Muscle of leg (tissue), 11 donors: Measurements from ENCODE around the gene SLC25A5. TPM values are rescaled to one million over a fixed set of nuclear protein-coding genes. Genes with fewer than 3 reads are reported as not detected.
A peak's percentile ranks its signal among the peaks of the same experiment; 100 is the strongest.
"Not testable (repeated sequence)": the region's sequence is repeated elsewhere in the genome, so short reads cannot be mapped to it uniquely, and the experiment has no call there.

Experiments used
- DNase-seq: peaks from one replicate; pipeline ENCODE4 v3.0.0; 2013
- H3K27ac ChIP-seq: one replicate; pipeline ENCODE4 v1.5.1; 2013; ENCODE audit warnings: mild to moderate bottlenecking, low read length, control low read depth
- H3K27me3 ChIP-seq: one replicate; pipeline ENCODE4 v1.6.1; 2013; ENCODE audit warnings: low read length; ENCODE audit not compliant: control insufficient read depth, insufficient read depth
- H3K36me3 ChIP-seq: one replicate; pipeline ENCODE4 v1.6.1; 2013; ENCODE audit warnings: low read length; ENCODE audit not compliant: control insufficient read depth, insufficient read depth
- H3K4me1 ChIP-seq: one replicate; pipeline ENCODE4 v1.6.1; 2013; ENCODE audit warnings: low read length; ENCODE audit not compliant: control insufficient read depth, insufficient read depth
- H3K4me3 ChIP-seq: one replicate; pipeline ENCODE4 v1.5.1; 2013; ENCODE audit warnings: low read length, control low read depth
- H3K9me3 ChIP-seq: replicated peaks from 2 replicates; pipeline ENCODE4 v1.6.1; 2013; ENCODE audit warnings: low read depth, low read length; ENCODE audit not compliant: control insufficient read depth
- WGBS: methylation state at CpG from one replicate; pipeline ENCODE4 v1.1.5; 2013; ENCODE audit warnings: missing lambda C conversion rate; ENCODE audit not compliant: insufficient coverage; 5-methylcytosine and 5-hydroxymethylcytosine counted together
- polyA plus RNA-seq, 8 donors: library from polyadenylated mRNA; unstranded; fragments of 120-200 nt; gene quantifications; one replicate each; pipeline versions ENCODE4 v1.2.1 to v1.2.3, GENCODE V29; 2013; ENCODE audit warnings: inconsistent platforms in 1 of 8, low replicate concordance in 1 of 8; ENCODE audit not compliant: insufficient read length in 8 of 8, insufficient read depth in 1 of 8
- total RNA-seq: library from RNA; stranded (reverse); fragments of 120-200 nt; gene quantifications from one replicate; pipeline ENCODE4 v1.2.4, GENCODE V29; 2013

The SLC25A5 gene
- total and polyA plus RNA-seq, 9 donors: 73.8 to 190 (median 175) TPM

GRCh38 chrX:119486745-119487144 lies 18.5 kb downstream of the SLC25A5 start:
- peaks cover 6% of the 10 kb centered on the region for H3K27me3 ChIP-seq
- H3K4me3 ChIP-seq: no peak overlapping the region
- H3K4me1 ChIP-seq: peaks cover 2% of the 10 kb centered on the region
- DNase-seq: no peak
- H3K9me3 ChIP-seq: no peaks in the 10 kb centered on the region
- 67% methylated on average over 7 of the region's 11 CpGs for WGBS
- H3K36me3 ChIP-seq: no peaks in the 10 kb centered on the region
- no peak overlapping the region for H3K27ac ChIP-seq

DNA sequence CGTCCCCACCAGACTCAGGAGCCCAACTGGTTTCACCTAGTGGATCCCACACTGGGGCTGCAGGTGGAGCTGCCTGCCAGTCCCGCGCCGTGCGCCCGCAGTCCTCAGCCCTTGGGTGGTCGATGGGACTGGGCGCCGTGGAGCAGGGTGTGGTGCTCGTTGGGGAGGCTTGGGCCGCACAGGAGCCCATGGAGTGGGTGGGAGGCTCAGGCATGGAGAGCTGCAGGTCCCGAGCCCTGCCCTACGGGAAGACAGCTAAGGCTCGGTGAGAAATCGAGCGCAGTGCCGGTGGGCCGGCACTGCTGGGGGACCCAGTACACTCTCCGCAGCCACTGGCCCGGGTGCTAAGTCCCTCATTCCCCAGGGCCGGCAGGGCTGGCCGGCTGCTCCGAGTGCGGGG lies 19.5 kb downstream of the SLC25A5 start:
- not testable (repeated sequence) for DNase-seq, H3K36me3 ChIP-seq, H3K27ac ChIP-seq, H3K9me3 ChIP-seq, H3K4me1 ChIP-seq, H3K4me3 ChIP-seq, H3K27me3 ChIP-seq
- WGBS: 90% methylated on average over 14 of the region's 24 CpGs

GRCh38 chrX:119488749-119489148 lies 20.5 kb downstream of the SLC25A5 start:
- H3K36me3 ChIP-seq: no peaks in the 10 kb centered on the region
- H3K27me3 ChIP-seq: no peaks in the 10 kb centered on the region
- H3K27ac ChIP-seq: no peak overlapping the region
- H3K9me3 ChIP-seq: no peaks in the 10 kb centered on the region
- 30% methylated on average over 6 of the region's 8 CpGs for WGBS
- DNase-seq: peak; percentile 44
- H3K4me1 ChIP-seq: no peaks in the 10 kb centered on the region
- no peak overlapping the region for H3K4me3 ChIP-seq

DNA sequence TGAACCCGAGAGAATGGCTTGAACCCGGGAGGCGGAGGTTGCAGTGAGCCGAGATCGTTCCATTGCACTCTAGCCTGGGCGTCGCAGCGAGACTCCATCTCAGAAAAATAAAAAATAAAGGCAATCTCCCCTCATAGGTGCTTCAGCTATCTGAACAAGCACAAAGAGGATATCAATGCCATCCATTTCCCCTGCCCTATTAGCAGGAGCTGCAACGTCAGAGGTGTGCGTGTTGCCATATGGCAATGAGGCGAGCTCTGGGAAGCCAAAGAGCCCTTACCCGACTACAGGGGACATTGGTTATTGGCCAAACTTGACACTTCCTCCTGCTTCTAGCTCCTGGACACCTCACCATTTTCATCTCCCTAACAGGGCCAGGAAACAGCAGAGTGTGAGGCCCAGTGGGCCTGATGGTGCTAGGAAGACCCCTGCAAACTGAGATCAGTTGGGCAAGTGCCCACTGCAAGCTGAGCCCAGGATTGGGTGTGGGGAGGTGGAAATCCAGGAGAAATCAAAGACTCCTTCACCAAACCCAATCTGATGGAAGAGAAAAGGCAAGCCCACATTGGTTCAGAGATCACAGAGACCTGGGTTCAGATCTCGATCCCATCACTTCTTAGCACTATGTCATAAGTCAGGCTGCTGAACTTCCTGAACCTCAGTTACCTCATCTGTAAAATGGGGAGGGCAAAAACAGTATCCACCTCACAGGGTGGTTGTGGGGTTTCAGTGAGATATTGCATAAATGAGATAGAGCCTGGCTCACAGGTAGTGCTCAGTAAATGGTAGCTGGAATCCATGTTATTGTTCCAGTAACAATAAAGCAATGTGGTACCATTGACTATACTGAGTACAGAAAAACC lies 21.2 kb downstream of the SLC25A5 start:
- no peaks in the 10 kb centered on the region for H3K9me3 ChIP-seq
- no peaks in the 10 kb centered on the region for H3K36me3 ChIP-seq
- WGBS: 84% methylated on average over 11 of the region's 13 CpGs
- H3K4me1 ChIP-seq: no peaks in the 10 kb centered on the region
- no peak for DNase-seq
- H3K4me3 ChIP-seq: no peak overlapping the region
- H3K27me3 ChIP-seq: no peaks in the 10 kb centered on the region
- no peak overlapping the region for H3K27ac ChIP-seq

GRCh38 chrX:119492463-119492862 lies 24.2 kb downstream of the SLC25A5 start:
- H3K36me3 ChIP-seq: no peaks in the 10 kb centered on the region
- H3K27ac ChIP-seq: no peak overlapping the region
- no peaks in the 10 kb centered on the region for H3K4me1 ChIP-seq
- no peaks in the 10 kb centered on the region for H3K27me3 ChIP-seq
- DNase-seq: no peak
- H3K9me3 ChIP-seq: no peaks in the 10 kb centered on the region
- no peak overlapping the region for H3K4me3 ChIP-seq
- 61% methylated on average over 2 of the region's 2 CpGs for WGBS

DNA sequence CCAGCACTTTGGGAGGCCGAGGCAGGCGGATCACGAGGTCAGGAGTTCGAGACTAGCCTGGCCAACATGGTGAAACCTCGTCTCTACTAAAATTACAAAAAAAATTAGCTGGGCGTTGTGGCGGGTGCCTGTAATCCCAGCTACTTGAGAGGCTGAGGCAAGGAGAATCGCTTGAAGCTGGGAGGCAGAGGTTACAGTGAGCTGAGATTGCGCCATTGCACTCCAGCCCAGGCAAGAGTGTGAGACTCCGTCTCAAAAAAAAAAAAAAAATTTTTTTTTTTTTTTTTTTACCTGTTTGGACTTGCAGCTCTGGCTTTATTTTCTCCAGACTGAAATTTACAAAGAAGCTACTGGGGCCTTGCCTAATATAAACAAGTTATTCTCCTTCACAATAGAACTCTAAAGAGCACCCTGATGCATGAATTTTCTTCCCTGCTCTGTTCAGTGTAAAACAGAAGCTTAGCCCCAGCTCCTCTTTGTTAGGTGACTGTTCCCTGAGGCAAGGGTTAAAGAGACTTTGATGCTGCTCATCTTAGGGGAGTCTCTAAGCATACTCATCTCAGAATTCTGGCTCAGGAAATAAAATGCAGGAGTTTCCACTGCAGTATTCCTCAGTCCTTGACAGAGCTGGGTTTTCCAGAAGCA lies 25.7 kb downstream of the SLC25A5 start:
- H3K27ac ChIP-seq, H3K4me1 ChIP-seq, H3K9me3 ChIP-seq, DNase-seq, H3K4me3 ChIP-seq, H3K27me3 ChIP-seq, H3K36me3 ChIP-seq: not testable (repeated sequence)
- WGBS: 80% methylated on average over 2 of the region's 10 CpGs

- no peak overlapping the region for H3K4me3 ChIP-seq
- H3K27me3 ChIP-seq: no peaks in the 10 kb centered on the region
- no peak for DNase-seq
- no peaks in the 10 kb centered on the region for H3K36me3 ChIP-seq
- H3K4me1 ChIP-seq: no peaks in the 10 kb centered on the region
- no peak overlapping the region for H3K27ac ChIP-seq
- 74% methylated on average over 4 of the region's 10 CpGs for WGBS
- no peaks in the 10 kb centered on the region for H3K9me3 ChIP-seq
Observed at GRCh38 chrX:119495734-119496726, 27.8 kb downstream of the SLC25A5 start.

DNA sequence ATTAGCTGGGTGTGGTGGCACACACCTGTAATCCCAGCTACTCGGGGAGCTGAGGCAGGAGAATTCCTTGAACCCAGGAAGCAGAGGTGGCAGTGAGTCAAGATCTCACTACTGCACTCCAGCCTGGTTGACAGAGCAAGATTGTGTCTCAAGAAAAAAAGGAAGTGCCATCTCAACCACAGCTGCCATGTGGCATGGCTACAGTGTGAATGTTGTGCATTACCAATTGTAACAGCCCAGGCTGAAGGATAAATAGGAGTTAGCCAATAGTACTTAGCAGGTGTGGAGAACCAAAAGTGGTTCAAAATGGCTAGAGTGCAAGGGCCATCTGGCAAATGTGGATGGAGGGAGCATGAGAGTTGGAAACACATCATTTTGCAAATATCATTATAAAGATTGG lies 28.9 kb downstream of the SLC25A5 start:
- Histone ChIP-seq H3K4me3 (no peak overlapping the region), H3K9me3 (no peaks in the 10 kb centered on the region), H3K27me3 (no peaks in the 10 kb centered on the region), H3K27ac (no peak overlapping the region), H3K36me3 (no peaks in the 10 kb centered on the region), H3K4me1 (no peaks in the 10 kb centered on the region)
- 80% methylated on average over 1 of the region's 1 CpG for WGBS
- no peak for DNase-seq

DNA sequence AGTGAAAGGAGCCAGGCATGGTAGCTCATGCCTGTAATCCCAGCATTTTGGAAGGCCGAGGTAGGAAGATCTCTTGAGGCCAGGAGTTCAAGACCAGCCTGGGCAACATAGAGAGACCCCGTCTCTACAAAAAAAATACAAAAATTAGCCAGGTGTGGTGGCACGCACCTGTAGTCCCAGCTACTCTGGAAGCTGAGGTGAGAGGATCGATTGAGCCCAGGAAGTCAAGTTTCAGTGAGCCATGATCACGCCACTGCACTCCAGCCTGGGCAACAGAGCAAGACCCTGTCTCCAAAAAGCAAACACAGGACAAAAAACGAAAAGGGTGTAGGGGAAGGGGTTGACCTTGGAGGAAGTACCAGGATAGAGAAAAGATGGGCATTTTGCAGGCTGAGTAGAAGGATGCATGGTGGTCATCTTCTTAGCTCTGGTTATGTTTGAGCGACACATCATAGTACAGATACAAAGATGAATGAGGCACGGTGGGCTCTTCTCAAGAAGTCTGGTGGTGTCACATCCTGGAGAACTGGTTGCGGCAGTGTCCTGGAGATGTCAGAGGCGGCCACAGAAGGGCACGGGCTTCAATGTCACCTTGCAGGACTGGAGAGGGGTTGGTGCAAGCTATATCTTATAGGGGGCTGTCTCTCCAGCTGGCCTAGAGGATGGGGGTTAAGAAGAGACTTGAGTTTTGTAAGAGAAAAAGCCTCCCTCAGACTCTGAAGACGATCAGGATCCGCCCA lies 32.0 kb downstream of the SLC25A5 start:
- Histone ChIP-seq H3K36me3 (no peaks in the 10 kb centered on the region), H3K27ac (no peak overlapping the region), H3K9me3 (no peaks in the 10 kb centered on the region), H3K4me3 (no peak overlapping the region), H3K27me3 (no peaks in the 10 kb centered on the region), H3K4me1 (no peaks in the 10 kb centered on the region)
- 90% methylated on average over 10 of the region's 13 CpGs for WGBS
- no peak for DNase-seq
